ENCODE results near the gene SHISA4.
"Not testable (repeated sequence)": the region's sequence is repeated elsewhere in the genome, so short reads cannot be mapped to it uniquely, and the experiment has no call there.

SHISA4 gene

GRCh38 chr1:201899683-201900429, 11.2 kb downstream of the SHISA4 start:
- DNase-seq: no peak

- no peak for DNase-seq
These were observed 11.8 kb downstream of the SHISA4 start for GRCh38 chr1:201900476-201900875.

GRCh38 chr1:201901036-201901435, 12.3 kb downstream of the SHISA4 start:
- not testable (repeated sequence) for DNase-seq

GRCh38 chr1:201902198-201902597, 13.5 kb downstream of the SHISA4 start:
- DNase-seq: no peak

- DNase-seq: no peak
These were observed 14.4 kb downstream of the SHISA4 start for GRCh38 chr1:201903135-201903534.

- DNase-seq: no peak
These were observed 15.9 kb downstream of the SHISA4 start for GRCh38 chr1:201904579-201904978.

- no peak for DNase-seq
These were observed 16.7 kb downstream of the SHISA4 start for GRCh38 chr1:201905234-201905890.

- no peak for DNase-seq
These were observed 17.6 kb downstream of the SHISA4 start for GRCh38 chr1:201906336-201906735.

GRCh38 chr1:201907621-201908020, 18.9 kb downstream of the SHISA4 start:
- no peak for DNase-seq

- DNase-seq: no peak
These were observed 23.3 kb downstream of the SHISA4 start for GRCh38 chr1:201911826-201912571.

GRCh38 chr1:201912832-201913231, 24.1 kb downstream of the SHISA4 start:
- no peak for DNase-seq

- DNase-seq: no peak
These were observed 25.9 kb downstream of the SHISA4 start for GRCh38 chr1:201914456-201915235.

- no peak for DNase-seq
These were observed 28.1 kb downstream of the SHISA4 start for GRCh38 chr1:201916649-201917249.

GRCh38 chr1:201917362-201918033, 28.8 kb downstream of the SHISA4 start:
- no peak for DNase-seq

GRCh38 chr1:201918343-201918742, 29.6 kb downstream of the SHISA4 start:
- no peak for DNase-seq

GRCh38 chr1:201921952-201922558, 33.4 kb downstream of the SHISA4 start:
- DNase-seq: no peak

- DNase-seq: no peak
These were observed 36.5 kb downstream of the SHISA4 start for GRCh38 chr1:201925301-201925567.

GRCh38 chr1:201925981-201926645, 37.4 kb downstream of the SHISA4 start:
- DNase-seq: no peak

GRCh38 chr1:201928266-201928665, 39.6 kb downstream of the SHISA4 start:
- DNase-seq: no peak

GRCh38 chr1:201930137-201930536, 41.4 kb downstream of the SHISA4 start:
- no peak for DNase-seq

- DNase-seq: no peak
These were observed 42.1 kb downstream of the SHISA4 start for GRCh38 chr1:201930803-201931202.
